Stimulated activated CD4-positive, alpha-beta T cell treated with anti-CD3 and anti-CD28 coated beads, Interleukin-4, amount 100 ng/mL, for 4 hours (primary cell): ENCODE data around the gene SACM1L.
"Not testable (repeated sequence)": the region's sequence is repeated elsewhere in the genome, so short reads cannot be mapped to it uniquely, and the experiment has no call there.

ENCODE experiments used
- DNase-seq, 2 experiments: peaks; one replicate each; pipeline ENCODE4 v3.0.0-alpha.2; 2020

Gene SACM1L

DNA sequence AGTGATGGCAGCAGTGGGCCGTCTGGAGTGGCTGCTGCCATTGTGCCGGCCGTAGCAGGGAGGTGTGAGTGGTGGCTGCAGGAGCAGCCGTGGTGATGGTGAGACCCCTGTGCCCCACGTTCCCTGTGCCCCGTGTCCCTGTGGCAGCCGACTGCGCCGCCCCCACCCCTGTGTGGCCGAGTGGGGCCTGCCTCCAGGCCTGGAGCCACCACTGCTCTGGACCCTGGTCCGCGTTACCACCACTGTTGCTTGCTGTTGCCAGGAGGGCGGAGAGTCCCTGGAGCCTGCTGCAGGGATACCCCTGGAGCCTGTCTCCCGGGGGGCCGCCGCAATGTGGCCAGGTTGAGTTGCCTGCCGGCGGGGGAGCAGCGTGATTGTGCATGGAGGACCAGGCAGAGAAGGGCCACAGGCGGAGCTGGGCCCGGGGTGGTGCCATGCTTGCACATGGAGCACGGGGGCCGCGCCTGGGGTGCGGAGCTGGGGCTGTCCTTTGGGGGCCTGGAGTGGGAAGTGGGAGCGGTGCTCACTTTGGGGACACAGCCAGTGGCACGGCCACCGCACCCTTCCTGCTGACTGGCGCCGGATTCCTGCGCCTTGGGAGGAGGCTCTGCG, 57.1 kb downstream of the SACM1L start:
- no peak for DNase-seq

DNA sequence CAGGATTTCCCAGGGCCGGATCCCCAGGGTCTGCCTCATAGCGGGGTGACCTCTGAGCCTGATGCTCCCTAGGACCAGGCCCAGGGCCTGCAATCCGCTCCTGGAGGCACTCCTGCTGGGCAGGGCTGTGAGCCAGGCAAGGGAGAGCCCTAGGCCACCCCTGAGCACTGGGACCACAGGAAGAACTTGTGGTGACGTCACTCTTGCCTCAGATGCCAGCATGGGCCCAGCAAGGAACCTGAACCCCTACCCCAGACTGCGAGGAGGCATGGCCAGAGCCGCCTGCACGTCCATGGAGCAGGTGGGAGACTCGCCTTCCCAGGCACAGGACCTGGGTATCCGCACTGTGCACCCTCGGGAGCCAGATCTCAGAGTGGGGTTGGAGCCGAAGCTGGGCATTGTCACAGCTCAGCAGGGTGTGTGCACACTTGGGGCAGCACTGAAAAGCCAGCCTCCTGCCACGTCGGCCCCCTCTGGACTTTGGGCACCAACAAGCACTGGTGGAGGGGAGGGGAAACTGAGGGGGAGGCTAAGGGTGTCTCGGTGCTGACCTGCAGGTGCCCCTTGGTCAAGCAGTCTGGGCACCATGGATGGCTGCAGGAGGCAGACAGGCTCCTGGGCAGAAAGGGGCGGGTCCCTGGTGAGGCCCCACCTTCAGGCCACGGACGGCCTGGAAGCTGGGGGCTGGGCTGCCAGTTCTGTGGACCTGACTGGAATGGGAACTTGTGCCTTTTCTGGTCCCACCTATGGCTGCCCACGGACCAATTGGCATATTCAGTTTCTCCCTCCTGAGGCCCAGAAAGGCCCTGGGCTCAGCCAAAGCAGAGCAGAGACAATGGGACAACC, 57.8 kb downstream of the SACM1L start:
- DNase-seq, result no peak

DNA sequence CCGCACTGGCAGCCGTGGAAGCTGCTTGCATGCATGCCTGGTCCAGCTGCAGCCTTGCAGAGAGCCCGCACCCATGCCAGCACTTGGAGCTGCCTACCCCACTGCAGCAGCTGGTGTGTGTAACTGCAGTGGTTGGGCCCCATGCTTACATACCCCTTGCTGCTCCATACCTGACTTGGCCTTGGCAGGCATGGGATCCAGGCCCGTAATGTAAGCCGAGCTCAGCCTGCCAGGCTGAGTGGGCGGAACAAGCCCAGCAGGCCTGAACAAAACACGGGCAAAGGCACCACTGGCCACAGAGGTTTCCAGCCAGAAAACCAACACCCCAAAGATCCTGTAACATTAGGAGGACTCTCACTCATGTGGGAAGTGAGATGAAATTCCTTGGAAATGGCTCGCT, 58.9 kb downstream of the SACM1L start:
- no peak for DNase-seq

DNA sequence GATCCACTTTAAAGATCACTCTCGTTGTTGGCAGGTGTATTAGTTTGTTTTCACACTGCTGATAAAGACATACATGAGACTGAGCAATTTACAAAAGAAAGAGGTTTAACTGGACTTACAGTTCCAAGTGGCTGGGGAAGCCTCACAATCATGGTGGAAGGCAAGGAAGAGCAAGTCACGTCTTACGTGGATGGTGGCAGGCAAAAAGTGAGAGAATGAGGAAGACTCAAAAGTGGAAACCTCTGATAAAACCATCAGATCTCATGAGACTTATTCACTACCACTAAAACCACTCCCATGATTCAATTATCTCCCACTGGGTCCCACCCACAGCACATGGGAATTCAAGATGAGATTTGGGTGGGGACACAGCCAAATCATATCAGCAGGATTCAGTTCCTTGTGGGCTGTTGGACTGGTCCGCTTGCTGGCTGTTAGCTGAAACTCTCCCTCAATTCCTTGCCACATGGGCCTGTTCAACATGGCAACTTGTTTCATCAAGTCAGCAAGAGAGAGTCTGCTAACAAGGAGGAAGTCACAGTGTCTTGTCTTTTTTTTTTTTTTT, 59.9 kb downstream of the SACM1L start:
- DNase-seq, result not testable (repeated sequence)

DNA sequence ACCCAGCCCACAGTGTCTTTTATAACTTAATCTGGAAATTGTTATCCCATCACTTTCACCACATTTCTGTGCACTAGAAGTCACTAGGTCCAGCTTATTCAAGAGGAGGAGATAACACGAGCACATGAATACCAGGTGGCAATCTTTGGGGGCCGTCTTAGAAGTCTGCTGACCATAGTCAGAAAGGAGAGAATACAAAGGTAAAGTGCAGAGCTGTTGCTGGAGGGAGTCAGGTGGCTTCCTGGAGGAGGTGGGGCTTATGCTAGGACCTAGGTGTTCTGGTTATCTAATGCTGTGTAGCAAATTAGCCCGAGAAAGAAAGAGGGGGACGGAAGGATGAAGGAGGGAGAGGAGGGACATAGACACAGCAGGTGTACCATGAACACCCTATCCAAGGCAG, 60.7 kb downstream of the SACM1L start:
- no peak for DNase-seq

DNA sequence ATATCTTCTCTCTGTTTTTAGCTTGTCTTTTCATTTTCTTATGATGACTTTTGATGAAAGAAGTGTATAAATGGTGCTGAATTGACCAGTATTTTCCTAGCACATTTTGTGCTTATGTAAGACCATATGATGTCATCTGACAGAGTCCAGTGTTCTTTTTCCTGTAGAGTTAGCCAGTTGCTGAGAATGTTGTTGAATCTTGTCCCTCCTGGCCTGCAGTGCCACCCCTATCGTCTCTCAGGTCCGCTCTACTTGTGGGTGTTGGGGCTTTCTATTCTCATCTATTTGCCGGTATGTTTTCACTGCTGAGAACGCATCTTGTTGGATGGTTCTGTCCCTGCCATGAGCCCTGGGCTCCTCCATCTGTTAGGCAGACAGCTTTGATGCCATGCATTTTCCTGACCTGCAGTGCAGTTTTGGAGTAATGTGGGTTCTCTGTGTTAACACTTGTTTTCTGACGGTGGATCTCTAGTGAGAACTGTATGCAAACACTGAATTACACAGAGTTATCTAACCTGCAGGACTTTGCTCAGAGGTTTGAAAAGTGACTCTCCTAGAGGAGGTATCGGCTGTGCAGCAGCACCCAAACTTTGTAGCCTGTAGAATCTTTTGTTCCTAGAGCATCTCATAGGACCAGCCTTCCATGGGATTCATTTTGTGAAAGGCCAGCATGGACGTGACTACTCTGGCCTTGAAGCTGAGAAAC, 62.5 kb downstream of the SACM1L start:
- DNase-seq, result no peak

DNA sequence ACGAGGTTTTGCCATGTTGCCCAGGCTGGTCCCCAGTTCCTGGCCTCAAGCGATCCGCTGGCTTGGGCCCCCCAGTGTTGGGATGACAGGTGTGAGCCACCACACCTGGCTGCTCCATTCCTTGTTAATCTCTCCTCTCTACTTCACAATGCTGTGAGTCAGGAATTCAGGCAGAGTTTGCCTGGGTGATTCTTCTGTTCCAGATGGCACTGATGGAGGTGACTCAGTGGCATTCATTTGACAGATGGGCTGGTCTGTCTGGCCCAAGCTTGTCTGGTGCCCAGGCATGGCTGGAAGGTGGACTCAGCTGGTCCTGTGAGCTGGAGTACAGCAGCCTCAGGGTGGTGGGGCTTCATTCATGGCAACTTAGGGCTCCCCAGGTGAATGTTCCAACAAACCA, 63.9 kb downstream of the SACM1L start:
- no peak for DNase-seq

DNA sequence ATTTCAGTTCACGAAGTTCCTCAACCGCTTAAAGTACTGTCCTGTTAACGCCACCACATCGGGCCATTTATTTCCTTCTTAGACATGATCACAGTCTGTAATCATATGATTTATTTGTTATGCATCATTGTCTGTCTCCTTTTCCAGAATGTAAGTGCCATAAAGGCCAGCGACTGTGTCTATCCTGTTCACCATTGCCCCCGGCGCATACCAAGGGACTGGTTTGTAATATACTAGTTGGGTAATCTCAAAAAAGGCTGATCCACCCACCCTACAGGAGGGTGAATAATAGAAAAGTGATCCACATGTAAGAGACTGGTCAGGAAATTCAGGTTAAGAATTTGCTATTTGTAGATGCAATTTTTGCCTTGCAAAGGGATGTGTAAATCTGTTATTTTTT, 65.3 kb downstream of the SACM1L start:
- no peak for DNase-seq

DNA sequence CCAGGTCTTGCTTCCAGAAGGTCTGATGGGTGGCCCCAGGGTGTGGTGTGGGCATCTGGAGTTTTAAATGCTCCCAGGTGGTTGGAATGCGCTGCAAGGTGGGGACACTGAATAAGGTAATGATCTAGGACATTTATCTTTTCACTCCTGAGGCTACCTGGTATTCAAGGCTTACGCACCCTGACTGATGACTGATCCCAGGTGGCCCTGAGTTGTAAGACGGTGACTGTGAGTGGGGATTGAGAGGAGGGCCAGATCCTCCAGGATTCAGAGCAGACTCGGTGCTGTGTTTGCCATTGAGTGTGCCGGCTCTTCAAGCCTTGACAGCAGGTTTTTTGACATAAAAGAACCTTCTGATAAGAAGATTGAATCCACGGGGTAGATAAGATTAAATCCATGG, 66.9 kb downstream of the SACM1L start:
- no peak for DNase-seq

DNA sequence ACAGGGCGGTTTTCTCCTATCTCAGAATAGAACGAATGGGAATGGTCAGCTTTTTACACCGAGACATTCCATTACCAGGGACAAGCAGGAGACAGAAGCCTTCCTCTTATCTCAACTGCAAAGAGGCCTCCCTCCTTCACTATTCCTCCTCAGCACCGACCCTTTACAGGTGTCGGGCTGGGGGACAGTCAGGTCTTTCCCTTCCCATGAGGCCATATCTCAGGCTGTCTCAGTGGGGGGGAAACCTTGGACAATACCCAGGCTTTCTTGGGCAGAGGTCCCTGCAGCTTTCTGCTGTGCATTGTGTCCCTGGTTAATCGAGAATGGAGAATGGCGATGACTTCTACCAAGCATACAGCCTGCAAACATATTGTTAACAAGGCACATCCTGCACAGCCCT, 67.9 kb downstream of the SACM1L start:
- DNase-seq, result not testable (repeated sequence)

DNA sequence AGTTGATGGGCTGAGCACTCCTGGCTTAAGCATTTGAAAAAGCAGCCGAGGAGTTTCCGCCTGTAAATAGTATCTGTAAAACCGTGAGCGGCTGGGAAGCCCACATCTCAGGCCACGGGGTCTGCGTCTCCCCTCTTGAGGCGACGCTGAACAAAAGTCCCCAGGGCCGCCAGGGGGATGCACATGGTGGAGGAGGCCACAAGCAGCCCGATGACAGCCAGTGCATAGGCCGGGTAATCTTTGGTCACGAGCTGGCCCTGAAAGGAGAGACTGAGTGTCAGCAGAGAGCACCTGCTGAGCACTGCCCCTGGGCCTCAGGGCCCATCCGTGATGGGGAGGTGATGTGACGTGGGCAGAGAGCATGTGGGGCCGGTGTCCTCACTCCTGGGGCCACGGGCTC, 69.7 kb downstream of the SACM1L start:
- DNase-seq, result no peak

DNA sequence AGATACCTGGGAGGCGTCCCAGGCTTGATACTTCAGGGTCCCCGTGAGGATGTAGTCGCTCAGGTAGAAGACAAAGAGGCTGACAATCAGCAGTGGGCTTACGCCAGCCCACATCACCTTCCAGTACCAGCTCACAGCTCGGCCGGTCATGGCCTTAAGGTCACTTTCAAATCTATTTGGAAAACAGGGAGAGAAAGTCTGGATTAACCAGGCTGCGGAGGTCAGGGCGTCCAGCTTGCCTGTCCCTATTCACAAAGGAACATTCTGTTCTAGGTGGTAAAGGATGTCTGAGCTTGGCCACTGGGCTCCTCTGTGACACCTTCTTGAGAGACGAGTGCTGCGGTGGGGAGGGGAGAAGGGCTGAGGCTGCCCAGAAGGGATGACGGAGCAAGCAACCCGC, 70.7 kb downstream of the SACM1L start:
- no peak for DNase-seq

DNA sequence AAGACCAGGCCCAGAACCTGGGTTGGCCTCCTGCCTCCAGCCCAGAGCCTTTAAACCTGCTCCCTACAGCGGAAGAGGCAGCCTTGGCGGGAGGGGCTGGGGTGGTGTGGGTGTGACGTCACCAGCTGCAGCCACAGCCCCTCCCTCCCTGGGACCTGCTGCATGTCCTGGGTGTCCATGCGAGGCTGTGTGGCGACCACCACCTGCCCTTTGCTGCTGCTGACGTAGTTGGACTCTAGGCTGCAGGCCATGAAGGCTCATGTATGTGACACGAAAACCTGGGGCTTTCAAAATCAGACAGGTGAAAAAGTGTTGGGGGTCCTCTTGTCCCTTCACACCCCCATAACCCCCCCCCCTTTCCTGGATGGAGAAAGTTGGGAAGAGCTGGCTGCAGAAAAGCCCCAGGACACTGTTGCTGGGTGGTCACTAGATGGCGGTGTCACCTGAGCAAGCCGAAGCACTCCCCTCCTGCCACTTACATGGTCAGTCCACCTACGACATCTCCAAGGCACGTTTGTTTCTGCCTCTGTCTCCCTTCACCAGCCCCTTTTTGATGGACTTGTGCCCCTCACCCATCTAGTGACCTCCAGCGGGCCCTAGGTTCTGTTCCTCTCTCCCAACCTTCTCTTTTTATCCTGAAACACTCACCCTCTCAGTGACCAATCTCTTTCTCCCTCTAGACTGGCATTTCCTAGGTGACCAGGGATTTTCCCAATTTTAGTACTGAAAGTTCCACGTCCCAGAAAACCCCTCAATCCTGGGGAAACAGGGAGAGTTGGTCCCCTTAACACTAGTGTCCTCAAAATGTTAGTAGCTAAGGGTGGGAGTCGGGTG, 71.9 kb downstream of the SACM1L start:
- DNase-seq, result peak; percentile 24 to 25

DNA sequence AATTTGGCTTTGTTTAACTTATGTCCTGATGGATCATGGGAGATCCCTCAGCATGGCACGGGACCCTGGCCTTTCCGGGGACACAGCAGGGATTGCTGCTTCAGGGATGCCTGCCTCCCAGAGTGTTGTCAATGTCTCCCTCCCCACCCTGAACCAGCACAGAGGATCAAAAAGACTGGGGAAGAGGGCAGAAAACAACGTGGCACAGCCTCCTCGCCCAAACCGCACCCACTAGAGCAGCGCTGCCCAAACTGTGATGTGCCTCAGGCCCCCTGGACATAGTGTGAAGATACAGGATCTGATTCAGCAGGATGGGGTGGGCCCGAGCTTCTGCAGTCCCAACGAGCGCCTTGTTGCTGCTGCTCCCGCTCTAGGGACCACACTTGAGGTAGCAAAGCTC, 72.6 kb downstream of the SACM1L start:
- DNase-seq, result no peak

DNA sequence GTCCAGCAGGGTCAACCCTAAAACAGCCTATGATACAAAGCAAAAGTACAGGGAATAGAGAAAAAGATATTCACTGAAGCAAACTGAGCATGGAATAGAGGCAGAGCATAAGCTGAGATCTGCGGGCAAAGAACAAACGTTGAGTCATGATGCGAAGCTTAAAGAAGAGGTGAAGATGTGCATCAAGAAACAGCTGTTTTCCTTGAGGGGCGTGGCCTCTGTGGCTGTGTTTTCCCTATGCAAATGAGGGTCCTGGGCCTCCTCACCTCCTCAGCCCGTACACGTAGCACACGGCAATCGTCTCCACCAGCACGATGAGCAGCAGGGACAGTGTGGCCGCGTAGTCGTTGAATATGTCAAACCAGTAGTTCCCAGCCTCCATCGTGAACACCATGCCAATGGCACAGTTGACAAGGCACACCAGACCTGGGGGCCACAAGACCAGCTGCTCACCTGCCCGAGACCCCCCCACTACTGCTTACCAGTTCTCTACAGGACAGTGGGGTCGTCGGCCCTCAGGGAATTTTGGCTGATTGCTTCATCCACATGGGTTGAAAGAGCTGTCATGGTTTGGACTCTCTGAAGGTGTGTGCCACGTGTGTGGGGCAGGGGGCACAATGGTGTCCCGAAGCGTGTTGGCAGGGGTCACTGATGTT, 73.6 kb downstream of the SACM1L start:
- no peak for DNase-seq

DNA sequence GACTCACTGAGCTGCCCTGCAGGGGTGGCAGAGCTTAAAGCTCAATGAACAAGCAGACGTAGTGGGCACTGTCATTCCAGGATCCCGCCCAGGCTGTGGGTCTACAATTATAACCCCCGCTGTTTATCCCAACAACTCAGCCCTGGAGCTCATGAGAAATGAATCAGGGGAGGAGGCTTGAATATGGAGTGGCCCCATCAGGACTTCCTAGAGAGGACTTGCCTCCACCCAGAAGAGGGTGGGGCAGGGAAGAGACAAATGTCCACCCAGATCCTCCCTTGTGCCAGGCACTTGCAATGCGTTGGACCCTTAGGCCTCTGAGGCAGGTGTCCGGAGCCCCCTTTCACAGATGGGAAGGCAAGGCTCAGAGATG, 74.1 kb downstream of the SACM1L start:
- DNase-seq, result no peak

DNA sequence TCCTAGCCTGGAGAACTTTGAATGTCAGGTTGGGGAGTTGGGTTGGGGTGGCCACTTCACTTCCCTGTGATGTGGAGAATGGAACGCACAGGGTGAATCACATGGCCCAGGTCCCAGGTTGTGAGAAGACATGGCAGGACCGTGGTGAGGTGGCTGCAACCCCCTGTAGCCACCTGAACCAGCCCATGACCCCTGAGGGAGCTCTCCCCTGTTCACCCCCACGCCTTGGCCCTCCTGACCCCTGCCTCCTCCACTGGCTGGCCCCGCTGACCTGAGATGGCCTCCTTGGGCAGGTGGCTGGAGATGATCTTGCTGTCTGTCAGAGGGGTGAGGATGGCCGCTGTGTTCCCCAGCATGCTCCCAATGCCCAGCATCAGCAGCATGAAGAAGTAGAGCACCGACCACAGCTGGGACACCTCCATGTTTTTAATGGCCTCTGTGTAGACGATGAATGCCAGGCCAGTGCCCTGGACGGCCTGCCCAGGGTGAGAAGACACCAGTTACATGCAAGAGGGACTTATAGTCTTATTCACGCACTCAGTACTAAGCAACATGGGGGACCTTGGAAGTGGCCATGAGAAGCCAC, 76.2 kb downstream of the SACM1L start:
- no peak for DNase-seq

DNA sequence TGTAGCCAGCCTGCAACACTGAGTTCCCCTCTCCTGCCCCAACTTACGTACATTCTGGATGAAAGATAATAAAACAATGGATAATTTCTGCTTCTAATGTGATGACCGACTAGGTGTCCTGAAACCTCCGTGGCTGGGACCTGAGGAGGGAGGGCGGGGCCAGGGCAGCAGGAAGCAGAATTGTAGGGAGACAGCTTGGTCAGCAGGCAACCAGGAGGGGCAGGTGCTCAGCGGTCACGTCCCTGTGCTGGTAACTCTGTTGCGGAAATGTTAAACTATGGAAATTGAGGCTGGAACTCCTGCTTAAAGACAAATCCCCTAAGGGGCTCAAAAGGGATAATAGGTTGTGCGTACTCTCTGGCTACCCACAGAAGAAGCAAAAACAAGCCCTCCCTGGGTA, 76.8 kb downstream of the SACM1L start:
- no peak for DNase-seq

DNA sequence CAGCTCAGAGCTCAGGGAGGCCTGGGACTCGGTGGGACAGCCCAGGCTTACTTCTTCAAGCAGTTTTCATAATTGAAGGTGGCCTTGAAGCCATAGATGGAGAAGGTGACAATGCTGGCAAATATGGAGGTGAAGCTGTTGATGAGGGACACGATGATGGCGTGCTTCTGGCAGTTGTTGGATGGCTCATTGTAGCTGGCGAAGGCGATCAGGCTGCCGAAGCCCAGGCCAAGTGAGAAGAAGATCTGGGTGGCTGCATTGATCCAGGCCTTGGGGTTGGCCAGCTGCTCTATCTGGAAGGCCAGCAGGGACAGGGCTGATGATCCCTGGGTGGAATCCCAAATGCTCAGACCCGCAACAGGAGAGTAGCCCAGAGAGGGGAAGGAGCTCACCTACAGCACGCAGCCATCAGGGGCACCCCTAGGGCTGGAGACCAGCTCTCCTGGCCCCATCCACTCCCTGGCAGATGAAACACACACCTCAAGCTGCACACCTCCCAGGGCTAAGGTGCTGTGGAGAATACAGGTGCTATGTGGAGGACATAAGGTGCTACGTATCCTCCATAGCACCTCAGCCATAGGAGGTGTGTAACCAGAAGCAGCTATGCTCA, 82.1 kb downstream of the SACM1L start:
- no peak for DNase-seq

DNA sequence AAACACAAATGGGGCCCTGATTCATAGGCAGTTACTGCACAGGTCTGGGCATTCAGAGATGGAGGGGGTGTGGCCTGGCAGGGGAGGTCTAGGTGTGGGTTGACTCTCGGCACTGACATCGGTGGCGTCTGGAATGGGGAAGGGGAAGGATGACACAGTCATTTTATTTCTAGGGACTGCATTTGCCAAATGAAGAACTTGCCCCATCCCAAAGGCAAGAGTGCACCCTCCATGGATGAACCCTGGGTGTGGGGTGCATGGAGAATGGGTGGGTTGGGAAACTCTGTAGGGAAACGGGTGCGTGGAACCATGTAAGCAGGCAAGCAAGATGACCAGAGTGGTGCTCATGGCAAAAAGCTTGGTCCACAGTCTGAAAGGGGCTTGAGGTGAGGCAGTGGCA, 82.6 kb downstream of the SACM1L start:
- no peak for DNase-seq

DNA sequence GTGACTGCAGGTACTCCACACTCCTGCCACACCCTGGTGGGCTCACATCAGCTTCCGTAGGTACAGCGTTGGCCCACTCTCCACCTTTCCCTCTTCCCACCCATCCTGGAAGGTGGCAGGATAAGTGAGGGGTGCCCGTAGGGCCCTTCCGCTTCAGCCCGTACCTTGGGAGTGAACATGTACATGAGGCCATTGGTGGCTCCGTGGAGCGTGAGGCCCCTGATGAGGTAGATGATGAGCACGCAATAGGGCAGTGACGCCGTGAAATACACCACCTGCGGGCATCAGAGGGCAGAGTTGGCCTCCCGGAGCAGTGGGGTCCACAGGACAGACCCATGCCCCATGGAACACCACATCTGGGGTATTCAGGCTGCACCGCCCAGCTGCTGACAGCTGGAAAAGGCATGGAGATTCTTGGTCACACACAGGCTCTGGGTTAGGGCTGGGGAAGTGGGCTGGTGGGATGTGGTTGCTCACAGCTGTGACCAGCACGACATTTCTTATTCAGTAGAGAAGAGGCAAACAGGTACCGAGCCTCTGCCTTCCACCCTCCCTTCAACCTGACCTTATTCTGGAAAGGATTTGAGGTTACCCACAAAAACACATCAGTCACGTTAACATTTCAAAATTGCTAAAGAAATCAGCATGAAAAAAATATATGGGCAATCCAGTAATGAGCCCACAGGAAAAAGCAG, 83.3 kb downstream of the SACM1L start:
- DNase-seq, result no peak
